RWPE2 (cell line): ENCODE data around the gene SLC25A25.
A peak's percentile ranks its signal among the peaks of the same experiment; 100 is the strongest.

Source experiments
- ATAC-seq: fragments of 200-7000 bp; cut with Tn5 transposase; 3 replicates; pipeline ENCODE4 v1.9.1; 2021; ENCODE audit warnings: low read depth
- DNase-seq: peaks from one replicate; pipeline ENCODE4 v3.0.0-alpha.2; 2020; ENCODE audit warnings: low spot score
- H3K27ac ChIP-seq: fragments of 450-650 bp; 2 replicates; pipeline ENCODE4 v1.5.1; 2017; ENCODE audit warnings: mild to moderate bottlenecking; ENCODE audit not compliant: poor library complexity, severe bottlenecking
- H3K27me3 ChIP-seq: fragments of 250-450 bp; sonication (Bioruptor Pico); 2 replicates; pipeline ENCODE4 v1.5.1; 2021; ENCODE audit warnings: mild to moderate bottlenecking, moderate library complexity; ENCODE audit not compliant: insufficient read depth, poor library complexity, severe bottlenecking
- H3K36me3 ChIP-seq: fragments of 250-450 bp; sonication (Bioruptor Pico); 2 replicates; pipeline ENCODE4 v1.5.1; 2020; ENCODE audit warnings: low read depth, mild to moderate bottlenecking, moderate library complexity
- H3K4me1 ChIP-seq: fragments of 250-450 bp; sonication (Bioruptor Pico); 2 replicates; pipeline ENCODE4 v1.5.1; 2021; ENCODE audit warnings: mild to moderate bottlenecking, moderate library complexity; ENCODE audit not compliant: insufficient read depth, poor library complexity, severe bottlenecking
- H3K4me3 ChIP-seq: fragments of 250-450 bp; sonication (Bioruptor Pico); 2 replicates; pipeline ENCODE4 v1.5.1; 2021; ENCODE audit warnings: mild to moderate bottlenecking, moderate library complexity; ENCODE audit not compliant: severe bottlenecking
- H3K9me3 ChIP-seq: fragments of 250-450 bp; sonication (Bioruptor Pico); 2 replicates; pipeline ENCODE4 v1.5.1; 2021; ENCODE audit warnings: mild to moderate bottlenecking, moderate library complexity; ENCODE audit not compliant: severe bottlenecking
- CTCF ChIP-seq: fragments of 450-650 bp; IDR thresholded peaks from one replicate; pipeline ENCODE4 v1.5.1; 2017; ENCODE audit warnings: mild to moderate bottlenecking, moderate library complexity; ENCODE audit not compliant: poor library complexity, severe bottlenecking

SLC25A25 gene

GRCh38 chr9:128145951-128146351 is 77.9 kb downstream of the SLC25A25 start:
- Histone ChIP-seq H3K27me3 (no peaks in the 10 kb centered on the region), H3K36me3 (no peaks in the 10 kb centered on the region), H3K27ac (peak overlapping the region; percentile 13), H3K4me1 (peaks cover 29% of the 10 kb centered on the region), H3K9me3 (no peaks in the 10 kb centered on the region), H3K4me3 (no peak overlapping the region)
- DNase-seq (no peak), ATAC-seq (no peak)
- TF ChIP-seq CTCF: no peak

- H3K4me1 ChIP-seq: peaks cover 29% of the 10 kb centered on the region
- ATAC-seq (no peak), DNase-seq (no peak)
- H3K9me3 ChIP-seq: no peaks in the 10 kb centered on the region
- no peak overlapping the region for H3K4me3 ChIP-seq
- no peaks in the 10 kb centered on the region for H3K27me3 ChIP-seq
- H3K36me3 ChIP-seq: no peaks in the 10 kb centered on the region
- no peak overlapping the region for H3K27ac ChIP-seq
- TF ChIP-seq CTCF: no peak
Observed at GRCh38 chr9:128146591-128147120, 78.6 kb downstream of the SLC25A25 start.

DNA sequence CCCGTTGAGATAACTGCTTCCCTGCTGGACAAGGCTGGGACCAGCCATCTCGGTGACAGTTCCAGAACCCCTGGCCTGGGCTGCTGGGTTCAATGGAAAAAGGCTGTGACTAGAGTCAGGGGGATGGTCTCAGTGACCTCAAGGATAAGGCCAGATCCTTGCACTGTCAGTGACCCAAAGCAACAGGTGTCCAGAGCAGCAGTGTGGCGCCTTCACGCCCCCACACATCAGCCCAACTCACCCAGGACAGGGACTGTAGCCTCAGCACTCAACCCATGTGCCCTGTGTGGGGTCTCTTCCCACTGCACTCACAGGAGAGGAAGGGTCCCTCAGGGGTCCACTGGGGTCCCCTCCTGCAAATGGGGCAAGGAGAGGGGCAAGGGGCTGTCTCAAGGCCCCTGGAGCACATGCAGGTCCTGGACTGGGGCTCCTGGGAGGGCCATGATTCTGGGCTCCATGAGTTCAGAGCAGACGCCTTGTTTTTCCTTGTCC is 80.5 kb downstream of the SLC25A25 start:
- DNase-seq (no peak), ATAC-seq (no peak; the same call in 2 of the 3 replicates)
- Histone ChIP-seq H3K27me3 (no peaks in the 10 kb centered on the region), H3K27ac (peak overlapping the region; percentile 58), H3K4me3 (no peak overlapping the region), H3K36me3 (no peaks in the 10 kb centered on the region), H3K4me1 (peaks cover 25% of the 10 kb centered on the region), H3K9me3 (no peaks in the 10 kb centered on the region)
- no peak for TF ChIP-seq CTCF

DNA sequence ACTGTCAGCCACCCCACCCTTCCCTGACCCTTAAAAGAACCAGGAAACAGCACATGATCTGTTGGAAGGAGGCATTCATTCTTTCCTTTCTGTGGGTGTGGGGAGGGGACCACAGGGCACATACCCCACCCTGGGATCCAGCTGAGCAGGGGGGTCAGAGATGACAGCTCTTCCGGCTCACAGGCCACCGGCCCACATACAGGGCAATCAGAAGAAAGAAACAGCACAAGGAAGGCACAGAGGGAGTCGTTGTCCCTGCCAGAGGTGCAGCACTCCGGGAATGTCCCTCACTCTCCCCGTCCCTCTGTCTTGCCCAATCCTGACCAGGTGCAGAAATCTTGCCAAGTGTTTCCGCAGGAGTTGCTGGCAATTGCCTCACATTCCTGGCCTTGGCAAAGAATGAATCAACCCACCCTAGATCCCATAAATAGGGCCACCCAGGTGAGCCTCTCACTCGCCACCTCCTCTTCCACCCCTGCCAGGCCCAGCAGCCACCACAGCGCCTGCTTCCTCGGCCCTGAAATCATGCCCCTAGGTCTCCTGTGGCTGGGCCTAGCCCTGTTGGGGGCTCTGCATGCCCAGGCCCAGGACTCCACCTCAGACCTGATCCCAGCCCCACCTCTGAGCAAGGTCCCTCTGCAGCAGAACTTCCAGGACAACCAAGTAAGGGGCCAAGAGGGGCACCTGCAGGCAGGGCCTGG is 81.1 kb downstream of the SLC25A25 start, which contains the start of gene LCN2:
TSS of gene LCN2 (plus strand) at position 453 of the 701 bp plus-strand sequence. CDS start at position 526, 73 bp downstream.
- no peak for TF ChIP-seq CTCF
- Histone ChIP-seq H3K36me3 (no peaks in the 10 kb centered on the region), H3K4me1 (peaks cover 21% of the 10 kb centered on the region), H3K27ac (peak within 1 kb of the TSS; percentile 58), H3K9me3 (no peaks in the 10 kb centered on the region), H3K27me3 (no peaks in the 10 kb centered on the region), H3K4me3 (no peak within 1 kb of the TSS)
- DNase-seq (peak; percentile 77), ATAC-seq (peak; percentile 70)

DNA sequence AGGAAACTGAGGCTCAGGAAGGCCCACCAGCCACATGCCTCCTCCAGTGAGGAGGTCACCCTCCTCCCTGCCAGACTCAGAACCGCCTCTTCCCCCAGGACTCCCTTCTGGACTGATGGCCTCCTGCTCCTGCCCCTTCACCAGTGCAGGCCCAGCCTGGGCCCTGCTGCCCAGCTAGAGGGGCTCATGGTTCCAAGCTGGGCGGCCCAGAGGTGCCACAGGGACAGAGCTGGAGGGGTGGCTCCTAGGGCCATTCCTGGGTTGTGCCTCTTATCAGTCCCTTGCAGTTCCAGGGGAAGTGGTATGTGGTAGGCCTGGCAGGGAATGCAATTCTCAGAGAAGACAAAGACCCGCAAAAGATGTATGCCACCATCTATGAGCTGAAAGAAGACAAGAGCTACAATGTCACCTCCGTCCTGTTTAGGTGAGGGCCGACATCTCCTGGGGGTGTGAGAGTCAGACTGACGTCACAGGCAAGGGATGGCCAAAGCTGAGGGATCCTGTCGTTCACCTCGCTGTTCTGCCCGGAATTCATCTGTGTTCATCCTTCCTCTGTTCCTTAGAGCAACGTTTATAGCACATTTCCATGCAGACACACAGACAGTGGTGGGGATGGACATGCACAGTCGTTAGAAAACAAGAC is 82.0 kb downstream of the SLC25A25 start:
- peak overlapping the region; percentile 58 for H3K27ac ChIP-seq
- no peak for DNase-seq

More for the DNA sequence above, 82.0 kb downstream of the SLC25A25 start:
- TF ChIP-seq CTCF: no peak
- Histone ChIP-seq H3K27me3 (no peaks in the 10 kb centered on the region), H3K36me3 (no peaks in the 10 kb centered on the region), H3K4me3 (no peak overlapping the region), H3K4me1 (peaks cover 21% of the 10 kb centered on the region), H3K9me3 (no peaks in the 10 kb centered on the region)
- no peak for ATAC-seq
